PFSK-1 (cell line): ENCODE data around the gene NCAPH2.

ENCODE experiments used
- FOXP2 ChIP-seq: optimal IDR thresholded peaks from 2 replicates; pipeline ENCODE3; 2011; ENCODE audit warnings: borderline replicate concordance, control low read depth, inconsistent platforms; ENCODE audit not compliant: insufficient read depth; ENCODE audit errors: extremely low read length, extremely low read depth
- POLR2AphosphoS5 ChIP-seq: IDR thresholded peaks from 2 replicates; pipeline ENCODE4 v1.6.1; 2012; ENCODE audit warnings: low read depth, mild to moderate bottlenecking, control low read depth, low read length, moderate library complexity
- REST ChIP-seq, 2 experiments: IDR thresholded peaks; 2 replicates each; pipeline versions ENCODE4 v1.6.1 to v1.8.0; 2011 to 2012; ENCODE audit warnings: low read depth in 2 of 2, low read length in 2 of 2, control low read depth in 1 of 2, inconsistent platforms in 1 of 2, mild to moderate bottlenecking in 1 of 2, moderate library complexity in 1 of 2; ENCODE audit not compliant: insufficient read depth in 1 of 2
- SIN3A ChIP-seq: IDR thresholded peaks from 2 replicates; pipeline ENCODE4 v1.6.1; 2012; ENCODE audit warnings: mild to moderate bottlenecking, low read length, moderate library complexity, borderline replicate concordance; ENCODE audit not compliant: insufficient read depth
- TAF1 ChIP-seq: IDR thresholded peaks from 2 replicates; pipeline ENCODE4 v1.6.1; 2012; ENCODE audit warnings: low read length, control low read depth, borderline replicate concordance; ENCODE audit not compliant: insufficient read depth

Gene NCAPH2

GRCh38 chr22:50485221-50486131, 22.5 kb upstream of the NCAPH2 start:
- TF ChIP-seq REST (IDR thresholded peaks at IDR 0.05; ENCODE audit: insufficient read depth in 1 of 2, low read depth in 2 of 2, low read length in 2 of 2): no peak
- TF ChIP-seq POLR2AphosphoS5: peak; percentile 62

- no peak for TF ChIP-seq SIN3A
- no peak for TF ChIP-seq TAF1
- no peak for TF ChIP-seq FOXP2
- TF ChIP-seq POLR2AphosphoS5: no peak
- no peak for TF ChIP-seq REST (IDR thresholded peaks at IDR 0.05; ENCODE audit: insufficient read depth in 1 of 2, low read depth in 2 of 2, low read length in 2 of 2)
Measured at GRCh38 chr22:50486561-50487289, 21.3 kb upstream of the NCAPH2 start, which contains the start of gene MIOX. TSS of gene MIOX (plus strand) at chr22:50486859. CDS start at chr22:50486898, 39 bp downstream.

GRCh38 chr22:50487290-50488005, 20.6 kb upstream of the NCAPH2 start:
- TF ChIP-seq FOXP2: no peak
- TF ChIP-seq TAF1: no peak
- no peak for TF ChIP-seq POLR2AphosphoS5
- TF ChIP-seq SIN3A: no peak
- TF ChIP-seq REST (IDR thresholded peaks at IDR 0.05; ENCODE audit: insufficient read depth in 1 of 2, low read depth in 2 of 2, low read length in 2 of 2): no peak

GRCh38 chr22:50488006-50488677, 19.9 kb upstream of the NCAPH2 start:
- TF ChIP-seq REST (IDR thresholded peaks at IDR 0.05; ENCODE audit: insufficient read depth in 1 of 2, low read depth in 2 of 2, low read length in 2 of 2) (no peak), POLR2AphosphoS5 (no peak), TAF1 (no peak), FOXP2 (no peak), SIN3A (no peak)
